HepG2 (cell line): Measurements from ENCODE around the gene TPRKB. TPM values are rescaled to one million over a fixed set of nuclear protein-coding genes. Genes with fewer than 3 reads are reported as not detected.
A peak's percentile ranks its signal among the peaks of the same experiment; 100 is the strongest.

Experiments used
- ATAC-seq: fragments of 200-7000 bp; cut with Tn5 transposase; 3 replicates; pipeline ENCODE4 v1.9.1; 2020; ENCODE audit warnings: mild to moderate bottlenecking, moderate library complexity
- BruUV-seq: library from RNA; stranded (reverse); fragments of 400-500 nt; replicated peaks from 2 replicates; lab custom pipeline; 2021; lab: Mats Ljungman, UMichigan
- CTCF ChIA-PET: fragments of 300-600 bp; formaldehyde crosslinking; extraction: SDS; loops from one replicate; lab custom pipeline; 2021; ENCODE audit warnings: low total read pairs, inconsistent platforms, low intra/inter-chr PET ratio; lab: Yijun Ruan, JAX
- POLR2A ChIA-PET: fragments of 350-600 bp; sonication (Branson Sonifier 250); formaldehyde crosslinking; loops from one replicate; lab custom pipeline; 2020; ENCODE audit warnings: antibody characterized with exemption, inconsistent platforms; lab: Yijun Ruan, JAX
- DNase-seq: peaks from one replicate; pipeline ENCODE4 v3.0.0-alpha.2; 2015; ENCODE audit warnings: low spot score
- FAIRE-seq: peaks from 3 replicates; lab custom pipeline; 2011; peaks lifted over from hg19 to GRCh38; lab: Jason Lieb, UNC
- H2AFZ ChIP-seq: one replicate; pipeline ENCODE4 v1.6.1; 2011; ENCODE audit warnings: low read length, inconsistent platforms
- H3K27ac ChIP-seq: fragments of 300-600 bp; 3 replicates; pipeline ENCODE4 v1.8.0; 2011; ENCODE audit warnings: mixed run types, mild to moderate bottlenecking, mixed read lengths, low read length, inconsistent platforms; ENCODE audit not compliant: insufficient read depth; ENCODE audit errors: extremely low read length
- H3K27me3 ChIP-seq, 2 experiments: fragments of 200-600 bp in 1 of 2; 2 replicates in 1 of 2; 3 replicates in 1 of 2; pipeline versions ENCODE4 v1.6.0 to v1.8.0; 2011; ENCODE audit warnings: low read length in 2 of 2, mild to moderate bottlenecking in 2 of 2, moderate library complexity in 2 of 2, inconsistent platforms in 1 of 2; ENCODE audit not compliant: insufficient read depth in 2 of 2, control insufficient read depth in 1 of 2
- H3K36me3 ChIP-seq, 2 experiments: fragments of 200-600 bp in 1 of 2; replicated peaks in 1 of 2; 2 replicates in 1 of 2; 3 replicates in 1 of 2; pipeline versions ENCODE4 v1.5.1 to v1.8.0; 2011; ENCODE audit warnings: low read length in 2 of 2, inconsistent platforms in 1 of 2; ENCODE audit not compliant: insufficient read depth in 2 of 2, control insufficient read depth in 1 of 2
- H3K4me1 ChIP-seq: 2 replicates; pipeline ENCODE4 v1.5.1; 2012; ENCODE audit warnings: low read length, inconsistent platforms; ENCODE audit not compliant: insufficient read depth
- H3K4me2 ChIP-seq: 2 replicates; pipeline ENCODE4 v1.6.0; 2011; ENCODE audit warnings: low read depth, low read length, inconsistent platforms
- H3K4me3 ChIP-seq, 3 experiments: fragments of 200-600 bp in 1 of 3; sonication (generic), shearing (Covaris generic) in 1 of 3; replicated peaks in 1 of 3; 2 replicates each; pipeline ENCODE4 v1.5.1; 2011 to 2016; ENCODE audit warnings: low read length in 3 of 3, inconsistent platforms in 2 of 3, low read depth in 2 of 3, mild to moderate bottlenecking in 2 of 3, control low read depth in 1 of 3, mixed read lengths in 1 of 3; ENCODE audit not compliant: insufficient read depth in 1 of 3
- H3K79me2 ChIP-seq: one replicate; pipeline ENCODE4 v1.6.1; 2011; ENCODE audit warnings: low read length, inconsistent platforms; ENCODE audit not compliant: insufficient read depth
- H3K9ac ChIP-seq: 2 replicates; pipeline ENCODE4 v1.6.0; 2011; ENCODE audit warnings: mild to moderate bottlenecking, low read depth, low read length, inconsistent platforms; ENCODE audit not compliant: insufficient read depth
- H3K9me3 ChIP-seq: 2 replicates; pipeline ENCODE4 v1.5.1; 2012; ENCODE audit warnings: mild to moderate bottlenecking, low read length
- H4K20me1 ChIP-seq: 2 replicates; pipeline ENCODE4 v1.6.0; 2011; ENCODE audit warnings: inconsistent platforms, mild to moderate bottlenecking, low read length, moderate library complexity; ENCODE audit not compliant: insufficient read depth
- AKAP8 ChIP-seq: sonication (generic); formaldehyde crosslinking; IDR thresholded peaks from 2 replicates; pipeline ENCODE4 v1.5.1; 2020; ENCODE audit warnings: mild to moderate bottlenecking, missing genetic modification reagents
- ATF7 ChIP-seq, 2 experiments: fragments of 450-650 bp in 1 of 2; sonication (generic) in 1 of 2; formaldehyde crosslinking in 1 of 2; IDR thresholded peaks; 2 replicates each; pipeline versions ENCODE4 v1.4.0 to v1.6.1; 2016 to 2020; ENCODE audit warnings: antibody characterized with exemption in 1 of 2, mild to moderate bottlenecking in 1 of 2, missing genetic modification reagents in 1 of 2
- ZNF816 ChIP-seq: sonication (generic); formaldehyde crosslinking; IDR thresholded peaks from 2 replicates; pipeline ENCODE4 v1.8.0; 2022; ENCODE audit warnings: missing genetic modification reagents, mild to moderate bottlenecking, borderline replicate concordance
- WGBS: methylation state at CpG from one replicate; pipeline ENCODE4 v1.1.6; 2017; ENCODE audit warnings: low lambda C conversion rate; 5-methylcytosine and 5-hydroxymethylcytosine counted together
- in situ Hi-C: cut with HindIII; loops from 2 replicates; pipeline ENCODE4 v1.10.0; 2017; ENCODE audit warnings: low pct_unique_long_range_greater_than_20kb; ENCODE audit not compliant: extremely low pct_ligation_motif_present
- intact Hi-C: fragments of 100-400 bp; cut with micrococcal nuclease; formaldehyde crosslinking; loops from one replicate; pipeline ENCODE4 v1.10.0; 2022; ENCODE audit not compliant: unreplicated experiment
- polyA plus RNA-seq, 8 experiments: library from polyadenylated mRNA; depleted of rRNA in 3 of 8; stranded (reverse) in 7 of 8; unstranded in 1 of 8; fragments of >200 nt; fragmentation: Illumina TruSeq in 4 of 8; extraction: Trizol in 4 of 8; gene quantifications; 2 replicates each; pipeline versions ENCODE4 v1.2.1 to v1.2.3, GENCODE V29; 2011 to 2016; ENCODE audit warnings: low read depth in 4 of 8, missing spikeins in 1 of 8, mixed read lengths in 1 of 8; ENCODE audit not compliant: insufficient read depth in 1 of 8
- total RNA-seq, 5 experiments: library from RNA; depleted of rRNA; stranded (reverse); fragments of >200 nt; fragmentation: Illumina TruSeq; extraction: Trizol; gene quantifications; 2 replicates each; pipeline ENCODE4 v1.2.3, GENCODE V29; 2016; ENCODE audit warnings: low read depth in 1 of 5
- TF ChIP-seq, protein P1 (sequence below): sonication (generic); formaldehyde crosslinking; conservative IDR thresholded peaks from 2 replicates; pipeline ENCODE4 v1.4.0; 2020; ENCODE audit warnings: mild to moderate bottlenecking, missing genetic modification reagents, moderate library complexity
- TF ChIP-seq, protein P2 (sequence below): sonication (generic); formaldehyde crosslinking; IDR thresholded peaks from 2 replicates; pipeline ENCODE4 v1.5.0; 2020; ENCODE audit warnings: mild to moderate bottlenecking, missing genetic modification reagents, moderate library complexity

The TPRKB gene
- total and polyA plus RNA-seq, 2 of the 13 experiments (the other 11 are each of a cell fraction or from before 2014, with no cell fraction given): 32.0 to 58.0 TPM

DNA sequence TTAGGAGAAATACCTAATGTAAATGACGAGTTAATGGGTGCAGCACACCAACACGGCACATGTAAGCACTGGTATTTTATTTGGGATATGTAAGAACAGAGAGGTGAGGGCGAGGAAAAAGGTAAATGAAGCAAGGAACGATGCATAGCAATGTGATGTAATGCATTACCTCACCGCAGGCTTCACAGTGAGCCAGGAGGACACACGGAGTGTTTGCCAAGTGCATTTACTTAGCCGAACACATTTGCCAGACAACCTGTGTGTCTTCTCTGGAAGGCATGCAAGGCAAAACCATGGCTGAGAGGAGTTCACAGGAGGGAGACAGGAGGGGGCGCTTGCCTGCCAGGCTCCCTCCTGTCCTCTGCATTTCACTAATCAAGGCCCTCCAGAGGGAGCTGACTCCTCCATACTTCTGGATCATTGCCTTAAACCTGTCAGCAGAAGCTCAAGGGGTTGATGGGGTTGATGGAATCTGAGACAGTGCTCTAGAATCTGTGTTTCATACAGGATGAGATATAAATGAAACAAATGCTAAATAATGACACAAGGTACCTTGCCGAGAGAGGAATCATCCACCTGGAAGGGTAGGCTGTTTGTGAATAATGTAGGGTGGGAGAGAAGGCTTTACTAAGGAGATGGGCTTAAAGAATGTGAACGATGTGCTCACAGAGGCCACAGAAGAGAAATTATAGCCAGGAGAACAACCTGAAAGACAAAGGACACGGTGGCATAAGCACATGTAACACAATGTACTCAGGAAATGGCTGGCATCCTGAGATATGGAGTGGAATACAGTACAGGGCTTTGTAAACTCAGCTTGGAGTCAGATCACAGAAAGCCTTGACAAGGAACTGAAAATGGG lies 9.1 kb upstream of the TPRKB start:
- H3K4me2 ChIP-seq: no peak overlapping the region
- peaks cover 5 to 7% of the 10 kb centered on the region in 2 experiments; a peak in 3 of 5 replicates for H3K36me3 ChIP-seq
- no peak for FAIRE-seq
- in situ Hi-C loops (no loop called here), intact Hi-C loops (no loop called here)
- WGBS: 87% methylated on average over 11 of the region's 11 CpGs
- no peaks in the 10 kb centered on the region for H3K79me2 ChIP-seq
- ChIA-PET POLR2A (no interaction called here), CTCF (no interaction called here)
- TF ChIP-seq ATF7 (IDR thresholded peaks at IDR 0.05) (peak; percentile 55; the same call in 1 of the 2 replicates), ATF7 (CRISPR knock-in tag; IDR thresholded peaks at IDR 0.05) (no peak), ZNF816 (CRISPR knock-in tag) (no peak), AKAP8 (CRISPR knock-in tag) (no peak)
- TF ChIP-seq, protein P1, sequence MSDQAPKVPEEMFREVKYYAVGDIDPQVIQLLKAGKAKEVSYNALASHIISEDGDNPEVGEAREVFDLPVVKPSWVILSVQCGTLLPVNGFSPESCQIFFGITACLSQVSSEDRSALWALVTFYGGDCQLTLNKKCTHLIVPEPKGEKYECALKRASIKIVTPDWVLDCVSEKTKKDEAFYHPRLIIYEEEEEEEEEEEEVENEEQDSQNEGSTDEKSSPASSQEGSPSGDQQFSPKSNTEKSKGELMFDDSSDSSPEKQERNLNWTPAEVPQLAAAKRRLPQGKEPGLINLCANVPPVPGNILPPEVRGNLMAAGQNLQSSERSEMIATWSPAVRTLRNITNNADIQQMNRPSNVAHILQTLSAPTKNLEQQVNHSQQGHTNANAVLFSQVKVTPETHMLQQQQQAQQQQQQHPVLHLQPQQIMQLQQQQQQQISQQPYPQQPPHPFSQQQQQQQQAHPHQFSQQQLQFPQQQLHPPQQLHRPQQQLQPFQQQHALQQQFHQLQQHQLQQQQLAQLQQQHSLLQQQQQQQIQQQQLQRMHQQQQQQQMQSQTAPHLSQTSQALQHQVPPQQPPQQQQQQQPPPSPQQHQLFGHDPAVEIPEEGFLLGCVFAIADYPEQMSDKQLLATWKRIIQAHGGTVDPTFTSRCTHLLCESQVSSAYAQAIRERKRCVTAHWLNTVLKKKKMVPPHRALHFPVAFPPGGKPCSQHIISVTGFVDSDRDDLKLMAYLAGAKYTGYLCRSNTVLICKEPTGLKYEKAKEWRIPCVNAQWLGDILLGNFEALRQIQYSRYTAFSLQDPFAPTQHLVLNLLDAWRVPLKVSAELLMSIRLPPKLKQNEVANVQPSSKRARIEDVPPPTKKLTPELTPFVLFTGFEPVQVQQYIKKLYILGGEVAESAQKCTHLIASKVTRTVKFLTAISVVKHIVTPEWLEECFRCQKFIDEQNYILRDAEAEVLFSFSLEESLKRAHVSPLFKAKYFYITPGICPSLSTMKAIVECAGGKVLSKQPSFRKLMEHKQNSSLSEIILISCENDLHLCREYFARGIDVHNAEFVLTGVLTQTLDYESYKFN (CRISPR knock-in tag): no peak
- TF ChIP-seq, protein P2, sequence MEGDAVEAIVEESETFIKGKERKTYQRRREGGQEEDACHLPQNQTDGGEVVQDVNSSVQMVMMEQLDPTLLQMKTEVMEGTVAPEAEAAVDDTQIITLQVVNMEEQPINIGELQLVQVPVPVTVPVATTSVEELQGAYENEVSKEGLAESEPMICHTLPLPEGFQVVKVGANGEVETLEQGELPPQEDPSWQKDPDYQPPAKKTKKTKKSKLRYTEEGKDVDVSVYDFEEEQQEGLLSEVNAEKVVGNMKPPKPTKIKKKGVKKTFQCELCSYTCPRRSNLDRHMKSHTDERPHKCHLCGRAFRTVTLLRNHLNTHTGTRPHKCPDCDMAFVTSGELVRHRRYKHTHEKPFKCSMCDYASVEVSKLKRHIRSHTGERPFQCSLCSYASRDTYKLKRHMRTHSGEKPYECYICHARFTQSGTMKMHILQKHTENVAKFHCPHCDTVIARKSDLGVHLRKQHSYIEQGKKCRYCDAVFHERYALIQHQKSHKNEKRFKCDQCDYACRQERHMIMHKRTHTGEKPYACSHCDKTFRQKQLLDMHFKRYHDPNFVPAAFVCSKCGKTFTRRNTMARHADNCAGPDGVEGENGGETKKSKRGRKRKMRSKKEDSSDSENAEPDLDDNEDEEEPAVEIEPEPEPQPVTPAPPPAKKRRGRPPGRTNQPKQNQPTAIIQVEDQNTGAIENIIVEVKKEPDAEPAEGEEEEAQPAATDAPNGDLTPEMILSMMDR (CRISPR knock-in tag): peak; percentile 15; the same call in 1 of the 2 replicates
- ATAC-seq: peak; percentile 67
- no peaks in the 10 kb centered on the region for H3K9me3 ChIP-seq
- H3K9ac ChIP-seq: no peak overlapping the region
- no peak overlapping the region for H2AFZ ChIP-seq
- H4K20me1 ChIP-seq: no peaks in the 10 kb centered on the region
- no peak overlapping the region for H3K27ac ChIP-seq
- no peaks in the 10 kb centered on the region for H3K4me1 ChIP-seq
- no peak for DNase-seq
- no peaks in the 10 kb centered on the region for H3K27me3 ChIP-seq
- no TSS peak for BruUV-seq
- no peak overlapping the region for H3K4me3 ChIP-seq
